LoVo (cell line): Measurements from ENCODE around the gene PROM1.

ENCODE experiments used
- DNase-seq: peaks from one replicate; pipeline ENCODE4 v3.0.0-alpha.2; 2016; ENCODE audit warnings: low spot score

PROM1 gene

DNA sequence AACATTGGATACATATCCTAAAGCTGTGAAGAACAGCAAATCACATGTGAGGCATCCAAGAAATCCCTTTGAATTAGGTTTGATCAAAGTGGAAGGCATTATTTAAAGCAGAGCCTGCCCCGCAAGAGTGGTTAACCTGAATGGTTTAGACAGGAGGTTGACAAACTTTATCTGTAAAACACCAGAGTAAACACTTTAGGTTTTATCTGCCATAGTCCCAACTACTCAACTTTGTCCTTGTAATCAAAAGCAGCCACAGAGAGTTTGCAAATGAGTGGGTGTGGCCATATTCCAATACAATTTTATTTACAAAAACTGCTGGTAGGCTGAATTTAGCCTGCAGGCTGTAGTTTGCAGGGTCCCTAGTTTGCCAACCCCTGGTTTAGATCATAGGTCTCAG, 95.6 kb downstream of the PROM1 start:
- no peak for DNase-seq

DNA sequence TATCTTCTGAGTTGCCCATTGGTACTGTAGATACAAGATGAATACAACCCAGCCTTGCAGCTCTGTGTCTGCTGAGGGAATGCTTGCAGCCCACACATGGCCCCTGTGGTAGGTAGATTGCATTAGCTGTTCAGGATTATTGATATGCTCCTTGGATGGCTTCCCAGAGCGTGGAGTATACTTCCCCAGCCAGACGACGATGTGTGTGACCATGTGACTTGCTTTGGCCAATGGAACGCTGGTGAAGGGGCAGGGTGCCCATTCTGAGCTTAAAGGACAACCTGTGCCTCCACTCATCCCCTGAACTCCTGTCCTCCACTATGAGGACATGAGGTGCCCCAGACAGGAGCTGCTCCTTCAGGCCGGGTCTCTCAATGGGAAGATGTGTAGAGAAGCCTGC, 96.9 kb downstream of the PROM1 start:
- no peak for DNase-seq

- DNase-seq, result no peak
Measured at GRCh38 chr4:15983610-15984009, 100.2 kb downstream of the PROM1 start.

- no peak for DNase-seq
Measured at GRCh38 chr4:15982842-15983524, 100.8 kb downstream of the PROM1 start.

GRCh38 chr4:15976456-15977447, 107.1 kb downstream of the PROM1 start:
- no peak for DNase-seq

- no peak for DNase-seq
Measured at GRCh38 chr4:15971068-15971801, 112.6 kb downstream of the PROM1 start.

- DNase-seq, result no peak
Measured at GRCh38 chr4:15968551-15969300, 115.1 kb downstream of the PROM1 start.

DNA sequence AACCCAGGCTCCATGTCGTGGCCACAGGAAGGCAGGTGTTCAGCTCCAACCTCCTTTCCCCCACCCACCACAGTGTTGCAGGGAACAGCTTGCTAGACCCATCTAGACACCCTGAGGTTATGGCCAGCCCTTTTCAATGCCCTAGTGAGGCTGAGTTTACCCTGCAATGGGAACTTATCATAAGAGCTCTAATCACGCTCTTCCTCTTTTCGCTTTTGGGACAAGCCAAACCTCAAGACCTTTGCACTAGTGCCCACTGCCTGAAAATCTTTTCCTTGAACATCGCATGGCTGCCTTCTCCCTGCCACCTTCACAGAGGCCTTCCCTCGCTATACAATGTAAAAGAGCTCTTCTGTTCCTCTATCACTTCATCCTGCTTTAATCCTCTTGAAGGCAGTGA, 118.5 kb downstream of the PROM1 start:
- DNase-seq, result no peak

GRCh38 chr4:15964159-15964558, 119.7 kb downstream of the PROM1 start:
- DNase-seq, result no peak

DNA sequence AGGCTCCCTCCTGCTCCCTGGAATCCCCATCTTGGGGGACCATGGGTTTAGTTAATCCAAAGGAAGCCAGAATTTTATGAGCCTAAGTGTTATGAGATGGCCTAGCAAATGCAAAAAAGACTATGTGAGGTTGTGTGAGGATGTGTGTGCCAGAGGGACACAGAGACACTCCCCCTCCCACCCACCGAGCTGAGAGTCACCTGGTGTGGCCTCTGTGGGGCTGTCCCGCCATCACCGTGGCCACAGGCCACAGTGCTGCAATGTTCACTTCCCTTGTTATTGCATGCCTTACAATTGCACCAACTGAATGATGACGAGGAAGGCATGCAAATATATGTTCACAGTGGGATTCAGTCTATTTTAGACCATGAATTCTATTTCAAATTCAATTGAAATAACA, 120.2 kb downstream of the PROM1 start:
- no peak for DNase-seq

DNA sequence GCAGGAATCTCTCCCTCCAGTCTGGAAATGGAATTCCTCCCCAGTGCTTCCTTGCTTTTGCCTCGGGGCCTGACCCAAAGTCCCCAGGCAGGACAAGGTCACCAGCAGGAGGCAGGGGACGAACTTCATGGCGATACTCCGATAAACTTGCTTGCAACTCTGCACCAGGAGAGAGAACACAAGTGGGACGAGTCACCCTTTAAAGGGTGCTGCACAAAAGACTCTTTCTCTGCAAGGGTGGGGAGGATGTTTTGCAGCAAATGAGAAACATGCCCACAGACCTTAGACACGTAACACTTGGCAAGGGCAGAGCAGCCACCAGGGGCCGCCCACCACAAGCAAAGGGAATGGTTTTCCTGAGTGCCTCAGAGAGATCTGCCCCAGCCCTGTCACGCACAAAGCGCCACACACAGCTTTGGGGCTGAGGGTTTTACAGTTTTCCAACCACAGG, 120.8 kb downstream of the PROM1 start, which contains the start of gene FGFBP2:
Gene FGFBP2 (minus strand): TSS at position 175 of the 451 bp plus-strand sequence. CDS start 46 bp downstream, at position 129.
- DNase-seq, result peak; percentile 39

DNA sequence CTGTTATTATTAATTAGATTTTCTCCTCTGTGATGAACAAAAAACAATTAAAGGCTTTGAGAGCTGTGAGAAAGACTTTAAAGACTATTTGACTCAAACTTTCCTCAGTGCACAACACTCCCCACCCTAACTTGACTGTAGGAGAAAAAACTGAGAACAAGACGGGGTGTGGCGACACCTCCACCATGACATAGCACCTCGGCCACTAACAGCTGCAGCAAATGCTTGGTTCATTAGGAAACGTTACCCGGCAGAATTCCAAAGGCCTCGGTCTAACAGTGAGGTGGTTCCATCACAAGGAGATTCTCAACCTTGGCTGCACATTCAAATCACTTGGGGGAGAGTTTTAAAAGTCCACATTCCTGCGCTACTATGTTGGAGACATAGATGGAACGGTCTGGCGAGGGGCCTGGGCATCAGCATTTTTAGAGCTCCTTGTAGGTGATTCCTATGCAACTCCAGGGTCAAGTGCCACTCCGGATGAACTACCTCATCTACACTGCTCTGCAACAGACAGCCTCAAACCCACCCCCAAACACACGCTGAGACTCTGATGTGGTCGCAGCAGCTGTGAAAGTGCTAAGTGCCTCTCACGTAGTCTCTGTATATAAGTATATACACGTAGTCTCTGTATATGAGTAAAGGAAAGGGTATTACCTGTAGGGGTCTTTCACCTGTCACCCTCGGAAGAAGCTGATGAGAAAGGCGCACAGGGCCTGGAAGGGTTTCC, 121.9 kb downstream of the PROM1 start:
- DNase-seq, result no peak

DNA sequence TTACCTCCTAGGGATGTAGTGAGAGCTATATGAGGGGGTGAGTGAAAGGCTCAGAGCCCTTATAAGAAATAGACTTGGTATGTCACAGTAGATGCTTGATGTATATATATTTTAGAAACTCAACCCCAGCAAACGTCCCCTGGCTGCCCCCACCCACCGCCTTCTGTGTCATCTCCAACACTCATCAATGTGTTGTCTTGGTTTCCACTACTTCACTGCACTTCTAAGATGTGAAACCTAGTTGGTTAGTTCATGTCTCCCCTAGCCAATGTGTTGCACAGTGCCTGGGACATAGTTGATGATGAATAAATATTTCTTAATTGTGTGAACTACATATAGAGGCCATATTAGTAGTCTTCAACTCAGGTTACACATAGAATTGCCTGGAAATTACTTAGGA, 125.3 kb downstream of the PROM1 start:
- no peak for DNase-seq

- DNase-seq, result peak; percentile 62
Measured at GRCh38 chr4:15956179-15956850, 127.5 kb downstream of the PROM1 start.

- no peak for DNase-seq
Measured at GRCh38 chr4:15955670-15956069, 128.2 kb downstream of the PROM1 start.

GRCh38 chr4:15953625-15954024, 130.2 kb downstream of the PROM1 start:
- DNase-seq, result peak; percentile 41

GRCh38 chr4:15951781-15952180, 132.0 kb downstream of the PROM1 start:
- DNase-seq, result no peak

- DNase-seq, result no peak
Measured at GRCh38 chr4:15948826-15949225, 135.0 kb downstream of the PROM1 start.

DNA sequence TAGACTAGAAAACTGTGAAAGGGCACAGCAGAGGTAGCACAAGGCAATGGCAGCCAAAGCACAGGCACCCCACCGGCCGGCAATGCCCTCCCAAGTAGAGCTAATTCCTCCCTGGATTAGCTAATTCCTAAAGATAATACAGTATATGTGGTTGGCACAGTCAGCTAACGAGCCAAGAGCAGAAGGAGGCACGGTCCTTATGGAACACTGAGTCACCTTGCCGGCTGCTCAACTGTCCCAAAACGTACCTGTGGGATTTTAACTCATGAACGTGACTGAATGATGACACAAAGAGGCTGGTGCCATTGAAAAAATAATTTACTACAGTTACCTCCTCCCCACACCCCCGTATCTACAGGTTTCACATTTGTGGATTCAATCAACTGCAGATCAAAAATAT, 136.1 kb downstream of the PROM1 start:
- no peak for DNase-seq

DNA sequence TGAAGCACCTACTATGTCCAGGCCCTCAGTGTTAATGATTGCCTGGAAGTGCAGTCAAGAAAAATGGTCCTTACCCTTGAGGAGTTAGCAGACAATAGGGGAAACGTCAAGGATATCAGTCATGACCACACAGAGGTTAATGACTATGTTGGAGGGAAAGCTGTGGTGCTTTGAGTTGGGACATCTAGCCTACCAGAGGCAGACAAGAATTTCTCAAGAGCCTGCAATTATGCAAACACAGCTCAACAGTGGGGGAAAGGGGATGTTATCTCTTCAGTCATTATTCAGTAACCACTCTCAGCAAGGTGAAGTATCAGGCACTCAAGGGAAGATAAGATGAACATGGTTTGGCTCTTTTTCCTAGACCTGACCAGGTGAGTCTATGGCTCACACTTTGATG, 138.3 kb downstream of the PROM1 start:
- DNase-seq, result no peak
